GM19351 (cell line): ENCODE data around the gene TGFBR3L.
"Not testable (repeated sequence)": the region's sequence is repeated elsewhere in the genome, so short reads cannot be mapped to it uniquely, and the experiment has no call there.

Experiments used
- ATAC-seq: cut with Tn5 transposase; IDR thresholded peaks from one replicate; pipeline ENCODE4 v1.9.1; 2021; ENCODE audit warnings: mild to moderate bottlenecking, moderate library complexity; ENCODE audit not compliant: unreplicated experiment

Gene TGFBR3L

GRCh38 chr19:7879111-7879807 lies 35.4 kb upstream of the TGFBR3L start:
- ATAC-seq: no peak

- ATAC-seq: no peak
Measured at GRCh38 chr19:7879836-7880235, 34.8 kb upstream of the TGFBR3L start.

- ATAC-seq: no peak
Measured at GRCh38 chr19:7881910-7882309, 32.7 kb upstream of the TGFBR3L start.

GRCh38 chr19:7883105-7883504 lies 31.5 kb upstream of the TGFBR3L start:
- ATAC-seq: no peak

GRCh38 chr19:7883796-7884570 lies 30.6 kb upstream of the TGFBR3L start:
- no peak for ATAC-seq

GRCh38 chr19:7885818-7886217 lies 28.8 kb upstream of the TGFBR3L start:
- no peak for ATAC-seq

GRCh38 chr19:7887408-7888144 lies 27.1 kb upstream of the TGFBR3L start:
- no peak for ATAC-seq

- ATAC-seq: no peak
Measured at GRCh38 chr19:7888145-7888825, 26.3 kb upstream of the TGFBR3L start, which contains the start of gene LRRC8E. TSS of gene LRRC8E (plus strand) at chr19:7888510. CDS start at chr19:7895604, 7,094 bp downstream.

GRCh38 chr19:7888826-7889217 lies 25.8 kb upstream of the TGFBR3L start:
- no peak for ATAC-seq

- not testable (repeated sequence) for ATAC-seq
Measured at GRCh38 chr19:7893362-7894101, 21.1 kb upstream of the TGFBR3L start.

GRCh38 chr19:7894612-7895309 lies 19.9 kb upstream of the TGFBR3L start:
- ATAC-seq: no peak

- ATAC-seq: no peak
Measured at GRCh38 chr19:7895565-7895964, 19.1 kb upstream of the TGFBR3L start.

- ATAC-seq: no peak
Measured at GRCh38 chr19:7897292-7897691, 17.3 kb upstream of the TGFBR3L start.

- ATAC-seq: no peak
Measured at GRCh38 chr19:7898967-7899366, 15.7 kb upstream of the TGFBR3L start.

- no peak for ATAC-seq
Measured at GRCh38 chr19:7899751-7900378, 14.8 kb upstream of the TGFBR3L start.

GRCh38 chr19:7900401-7900870 lies 14.2 kb upstream of the TGFBR3L start:
- ATAC-seq: no peak

- ATAC-seq: no peak
Measured at GRCh38 chr19:7900931-7901330, 13.7 kb upstream of the TGFBR3L start.

- ATAC-seq: no peak
Measured at GRCh38 chr19:7901337-7901736, 13.3 kb upstream of the TGFBR3L start.

GRCh38 chr19:7902796-7903243 lies 11.8 kb upstream of the TGFBR3L start:
- no peak for ATAC-seq
